HG02623 (cell line): ENCODE measurements around the gene SLC16A5.
"Not testable (repeated sequence)": the region's sequence is repeated elsewhere in the genome, so short reads cannot be mapped to it uniquely, and the experiment has no call there.

Experiments
- ATAC-seq: cut with Tn5 transposase; IDR thresholded peaks from one replicate; pipeline ENCODE4 v1.9.1; 2021; ENCODE audit warnings: moderate library complexity; ENCODE audit not compliant: unreplicated experiment

The SLC16A5 gene

DNA sequence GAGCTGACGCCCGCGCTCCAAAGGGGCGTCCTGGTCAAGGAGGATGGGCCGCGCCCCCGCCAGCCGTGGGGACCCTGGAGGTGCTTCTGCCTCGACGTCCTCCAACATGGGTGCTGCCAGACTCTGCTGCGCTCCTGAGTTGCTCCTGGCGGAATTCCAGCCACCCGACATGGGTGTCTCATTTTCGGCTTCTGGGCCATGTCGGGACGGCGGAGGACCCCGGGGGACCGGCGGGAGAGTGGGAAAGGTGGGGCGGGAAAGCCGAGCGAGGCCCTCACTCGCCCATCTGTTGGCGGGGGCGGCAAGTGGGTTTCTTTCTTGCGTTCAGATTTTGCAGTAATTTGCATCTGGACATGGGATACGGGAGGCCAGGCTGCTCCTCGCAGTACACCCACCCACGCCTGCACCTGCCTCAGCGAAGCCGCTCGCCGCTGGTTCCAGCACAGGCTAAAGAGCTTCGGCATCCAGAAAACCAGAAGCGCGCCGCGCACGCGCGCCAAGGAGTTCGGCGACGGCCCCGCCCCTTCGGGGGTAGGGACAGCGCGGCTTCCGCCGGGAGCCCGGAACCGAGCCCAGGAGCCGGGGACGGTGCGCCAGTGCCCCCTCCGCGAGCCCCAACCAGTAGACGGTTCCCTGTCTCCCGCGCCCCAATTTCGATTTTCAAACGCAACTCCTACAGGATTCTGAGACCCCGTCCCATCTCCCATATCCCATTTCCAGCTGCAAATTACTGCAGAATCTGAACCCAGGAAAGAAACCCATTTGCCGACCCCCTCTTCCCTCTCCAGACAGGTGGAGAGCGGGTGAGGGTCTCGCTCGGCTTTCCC, 21.9 kb downstream of the SLC16A5 start, which contains the start of gene ARMC7:
TSS of gene ARMC7 (plus strand) at position 563 of the 827 bp plus-strand sequence. CDS start 320 bp downstream, outside the sequence.
- ATAC-seq = peak; percentile 65

DNA sequence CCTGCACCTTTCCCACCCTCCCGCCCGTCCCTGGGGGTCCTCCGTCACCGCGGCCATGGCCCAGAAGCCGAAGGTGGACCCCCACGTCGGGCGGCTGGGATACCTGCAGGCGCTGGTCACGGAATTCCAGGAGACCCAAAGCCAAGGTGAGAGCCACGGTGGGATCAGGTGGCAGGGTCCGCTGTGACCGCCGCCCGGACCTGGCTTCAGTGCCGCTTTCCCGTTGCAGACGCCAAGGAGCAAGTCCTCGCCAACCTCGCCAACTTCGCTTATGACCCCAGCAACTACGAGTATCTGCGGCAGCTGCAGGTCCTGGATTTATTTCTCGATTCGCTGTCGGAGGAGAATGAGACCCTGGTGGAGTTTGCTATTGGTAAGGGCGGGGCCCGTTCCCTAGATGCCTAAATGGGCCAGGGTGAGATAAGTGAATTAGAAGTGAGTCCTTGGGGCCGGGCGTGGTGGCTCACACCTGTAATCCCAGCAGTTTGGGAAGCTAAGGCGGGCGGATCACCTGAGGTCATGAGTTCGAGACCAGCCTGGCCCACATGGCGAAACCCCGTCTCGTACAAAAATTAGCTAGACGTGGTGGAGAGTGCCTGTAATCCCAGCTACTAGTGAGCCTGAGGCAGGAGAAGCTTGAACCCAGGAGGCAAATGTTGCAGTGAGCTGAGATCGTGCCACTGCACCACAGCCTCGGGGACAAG, 22.6 kb downstream of the SLC16A5 start:
- ATAC-seq = no peak

DNA sequence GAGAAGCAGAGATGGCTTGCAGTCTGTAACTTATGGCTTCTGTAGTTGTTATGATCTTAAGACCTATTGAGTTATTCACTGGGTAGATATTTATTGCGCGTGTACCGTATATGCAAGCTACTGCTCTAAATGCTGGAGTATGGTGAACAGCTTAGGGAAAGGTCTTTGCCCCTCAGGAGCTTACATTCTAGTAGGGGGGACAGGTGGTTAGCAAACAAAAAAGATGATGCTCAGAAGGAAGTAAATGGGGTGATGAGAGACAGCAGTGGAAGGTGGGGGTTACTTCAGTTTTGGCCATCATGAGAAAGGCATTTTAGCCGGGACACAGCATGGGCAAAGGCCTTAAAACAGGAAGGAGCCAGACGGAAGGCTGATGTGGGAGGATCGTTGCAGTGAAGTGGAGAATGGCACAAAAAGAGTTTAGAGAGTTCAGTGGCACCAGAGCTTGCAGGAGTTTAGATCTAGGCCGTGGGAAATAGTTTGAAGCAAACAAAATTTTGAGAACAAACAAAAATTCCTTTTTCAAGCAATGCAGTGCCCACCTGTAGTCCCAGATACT, 24.1 kb downstream of the SLC16A5 start:
- ATAC-seq = no peak

DNA sequence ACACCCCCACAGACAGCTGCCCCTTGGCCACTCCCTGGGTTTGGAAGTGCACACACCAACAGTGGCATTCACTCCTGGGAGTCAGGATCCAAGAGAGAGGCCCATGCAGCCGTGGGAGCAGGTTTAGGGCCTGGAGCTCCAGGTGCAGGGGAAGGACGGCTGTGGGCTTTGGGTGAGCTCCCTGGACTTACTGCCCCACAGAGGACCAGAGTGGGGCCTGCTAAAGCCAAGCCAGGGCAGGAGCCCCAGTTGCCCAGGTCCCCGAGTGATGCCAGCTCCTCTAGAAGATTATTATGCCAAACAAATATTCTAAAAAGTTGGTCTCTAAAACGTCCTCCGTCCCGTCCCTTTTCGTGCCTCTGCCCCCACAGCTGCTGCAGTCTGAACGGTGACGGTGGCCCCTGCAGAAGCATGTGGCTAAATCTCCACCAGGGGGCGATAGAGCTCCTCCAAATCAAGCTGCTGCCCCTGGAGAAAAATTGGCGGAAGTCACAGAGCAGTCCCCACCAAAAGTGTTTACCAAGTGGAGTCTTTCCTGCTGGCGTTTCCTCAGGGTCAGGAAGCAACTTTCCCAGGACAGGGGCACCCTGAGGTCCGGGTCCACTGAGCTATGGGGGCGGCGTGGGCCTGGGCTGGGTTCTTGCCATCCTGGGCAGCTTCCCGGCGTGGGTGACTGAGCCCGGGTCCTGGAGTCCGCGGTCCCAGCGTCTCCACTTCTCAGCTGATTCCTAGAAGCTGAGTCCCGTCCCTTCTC, 26.2 kb downstream of the SLC16A5 start:
- ATAC-seq = no peak

DNA sequence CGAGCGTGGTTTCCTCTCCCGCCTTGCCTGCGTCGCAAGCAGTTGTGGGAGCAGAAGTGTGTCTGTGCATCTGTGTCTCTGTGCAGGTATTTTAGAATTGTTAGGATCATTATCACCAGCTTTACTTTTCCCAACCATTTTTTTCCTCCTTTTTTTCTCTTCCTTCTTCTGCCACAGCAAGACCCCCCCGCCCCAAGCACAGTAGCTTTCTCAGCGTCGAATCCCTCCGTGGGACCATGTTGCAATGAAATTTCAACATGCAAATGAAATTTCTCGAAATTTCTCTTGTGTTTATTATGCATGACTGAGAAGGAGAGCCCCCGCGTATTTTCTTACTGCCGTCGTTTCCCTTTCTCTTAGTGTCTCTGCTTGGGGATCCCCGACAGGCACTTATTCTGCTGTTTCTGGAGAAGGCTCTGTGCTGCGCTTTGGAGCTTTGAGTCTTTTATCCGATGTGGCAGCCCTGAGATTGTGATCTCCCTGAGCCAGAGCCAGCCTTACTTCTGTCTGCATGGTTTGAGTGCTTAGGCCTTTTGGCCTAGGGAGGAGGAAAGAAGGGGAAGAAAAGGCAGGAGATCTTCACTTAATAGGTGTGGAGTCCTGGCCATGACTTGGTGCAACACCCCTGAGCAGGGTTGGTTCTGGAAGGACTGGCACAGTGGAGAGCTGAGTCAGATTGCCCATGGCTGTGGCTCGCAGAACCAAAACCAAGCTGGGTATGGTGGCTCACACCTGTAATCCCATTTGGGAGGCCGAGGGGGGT, 27.0 kb downstream of the SLC16A5 start:
- no peak for ATAC-seq

DNA sequence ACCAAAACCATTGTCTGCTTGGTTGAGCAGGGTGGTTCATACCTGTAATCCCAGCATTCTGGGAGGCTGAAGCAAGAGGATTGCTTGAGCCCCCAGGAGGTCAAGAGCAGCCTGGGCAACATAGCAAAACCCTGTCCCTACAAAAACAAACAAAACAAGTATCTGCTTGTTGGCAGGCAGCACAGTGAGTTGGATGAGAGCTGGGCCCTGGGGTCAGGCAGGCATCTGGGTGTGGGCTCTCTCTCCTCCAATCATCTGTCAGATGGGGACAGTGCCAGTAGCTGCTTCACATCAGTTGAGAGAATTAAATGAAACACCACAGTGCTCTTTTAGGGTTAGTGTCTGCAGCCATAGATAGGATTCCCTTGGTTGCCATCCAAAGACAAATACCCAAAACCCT, 27.8 kb downstream of the SLC16A5 start:
- ATAC-seq = no peak

DNA sequence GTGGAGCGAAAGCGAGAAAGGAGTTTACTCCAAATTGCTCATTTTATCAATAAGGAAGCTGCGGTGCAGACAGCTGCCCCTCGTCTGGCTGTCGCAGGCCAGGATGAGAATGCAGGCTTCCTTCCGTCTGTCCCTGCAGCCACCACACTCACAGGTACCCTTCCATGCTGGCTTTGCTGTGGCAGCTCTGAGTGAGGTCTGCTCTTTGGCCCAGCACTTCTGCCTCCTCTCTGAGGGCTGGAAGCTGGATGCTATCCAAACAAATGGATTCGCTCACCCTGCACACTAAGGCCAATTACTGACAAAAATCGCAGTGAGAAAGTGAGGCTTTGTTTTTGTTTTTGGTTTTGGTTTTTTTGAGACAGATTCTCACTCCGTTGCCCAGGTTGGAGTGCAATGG, 29.0 kb downstream of the SLC16A5 start:
- no peak for ATAC-seq

DNA sequence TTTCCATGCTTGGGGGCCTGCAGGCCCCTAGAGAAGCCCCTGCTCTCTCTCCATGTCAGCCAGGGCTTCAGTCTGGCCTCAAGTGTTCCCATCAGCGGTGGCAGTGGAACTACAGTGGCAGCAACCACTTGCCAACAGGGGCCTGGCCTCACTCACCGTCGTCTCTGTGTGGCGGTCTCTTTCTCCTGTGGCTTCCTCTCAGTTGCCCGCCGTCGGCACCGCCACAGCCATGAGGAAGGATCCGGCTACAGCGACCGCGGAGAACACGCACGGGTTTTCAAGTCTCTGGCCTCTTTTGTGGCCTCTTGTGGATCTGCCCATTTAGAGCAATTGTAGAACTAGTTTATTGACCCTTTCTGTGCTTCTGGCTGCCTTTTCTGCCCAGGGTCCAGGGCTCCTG, 30.6 kb downstream of the SLC16A5 start:
- ATAC-seq = no peak

DNA sequence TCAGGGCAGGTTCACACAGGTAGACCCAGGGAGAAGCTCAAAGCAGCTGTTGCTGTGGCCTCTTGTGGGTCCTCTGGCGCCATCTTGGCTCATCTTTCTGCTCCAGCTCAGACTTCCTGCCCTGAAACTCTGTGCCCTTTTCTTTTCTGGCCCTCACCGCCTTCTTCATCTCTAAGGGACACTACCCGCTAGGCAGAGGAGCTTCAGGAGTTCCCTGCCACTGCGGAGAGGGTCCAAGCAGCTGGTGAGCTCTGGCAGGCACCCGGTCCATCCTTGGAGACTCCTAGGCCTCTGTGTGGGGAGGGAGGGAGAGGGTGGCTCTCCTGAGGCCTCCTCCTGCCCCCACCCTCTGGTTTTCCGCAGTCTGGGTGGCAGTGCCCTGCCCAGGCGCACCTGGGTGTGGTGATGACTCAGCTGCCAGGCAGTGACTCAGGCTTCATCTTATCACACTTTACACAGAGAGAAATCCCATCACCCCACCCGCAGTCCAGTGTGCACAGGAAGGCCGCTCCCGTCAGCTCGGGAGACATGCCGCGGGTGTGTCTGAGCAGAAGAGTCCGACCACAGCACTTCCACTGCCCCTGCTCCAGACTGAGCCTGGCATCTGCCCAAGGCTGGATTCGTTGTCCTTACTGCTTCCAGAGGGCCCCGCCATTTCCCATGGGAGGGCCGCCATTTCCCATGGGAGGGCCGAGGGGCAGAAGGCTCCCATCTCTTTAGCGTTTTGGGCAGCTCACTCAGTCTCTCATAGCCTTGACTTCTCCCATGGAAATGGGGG, 36.5 kb downstream of the SLC16A5 start:
- no peak for ATAC-seq

DNA sequence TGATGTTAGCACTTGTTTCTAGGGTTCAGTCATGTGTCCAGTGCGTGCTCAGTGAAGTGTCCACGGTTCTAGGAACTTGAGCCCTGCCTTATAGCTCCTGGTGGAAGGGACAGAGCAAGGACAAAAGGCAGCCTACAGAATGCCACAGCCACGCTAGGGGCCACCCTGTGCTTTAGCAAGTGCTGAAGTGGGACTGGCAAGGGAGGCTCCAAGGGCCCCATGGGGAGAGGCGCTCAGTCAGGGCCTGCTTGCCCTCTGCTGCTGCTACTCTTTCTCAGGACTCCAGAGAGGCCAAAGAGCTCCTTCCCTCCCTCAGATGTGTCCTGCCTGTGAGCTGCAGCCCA, 37.0 kb downstream of the SLC16A5 start:
- ATAC-seq = no peak

DNA sequence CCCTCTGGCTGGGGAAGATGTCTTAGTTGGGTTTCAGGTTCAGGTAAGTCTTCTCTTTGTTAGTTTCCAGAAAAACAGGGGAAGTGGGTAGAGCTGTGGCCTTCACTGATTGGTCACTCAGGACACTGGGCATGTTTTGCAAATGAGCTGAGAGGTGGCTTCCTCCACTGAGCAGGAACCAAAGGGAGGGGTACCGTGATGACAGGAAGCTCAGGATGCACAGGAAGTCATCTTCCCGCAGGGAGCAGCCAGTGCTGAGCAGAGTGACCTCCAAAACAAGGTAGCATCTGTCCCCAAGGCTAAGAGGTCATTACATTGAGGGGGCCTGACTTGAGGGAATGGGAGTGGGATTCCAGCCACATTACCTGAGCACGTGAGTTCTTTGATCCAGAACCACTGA, 38.2 kb downstream of the SLC16A5 start:
- no peak for ATAC-seq

DNA sequence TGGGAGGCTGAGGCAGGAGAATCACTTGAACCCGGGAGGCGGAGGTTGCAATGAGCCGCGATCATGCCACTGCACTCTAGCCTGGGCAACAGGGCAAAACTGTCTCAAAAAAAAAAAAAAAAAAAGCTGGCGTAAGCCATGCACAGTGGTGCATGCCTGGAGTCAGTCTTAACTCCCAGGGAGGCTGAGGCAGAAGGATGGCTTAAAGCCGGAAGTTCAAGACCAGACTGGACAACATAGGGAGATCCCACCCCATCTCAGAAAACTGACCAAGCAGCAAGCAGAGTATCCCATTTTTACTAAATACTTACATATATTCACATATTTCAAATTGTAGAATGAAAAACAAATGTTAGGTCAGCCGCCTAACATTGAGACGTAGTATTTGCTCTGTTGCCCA, 39.2 kb downstream of the SLC16A5 start:
- no peak for ATAC-seq

DNA sequence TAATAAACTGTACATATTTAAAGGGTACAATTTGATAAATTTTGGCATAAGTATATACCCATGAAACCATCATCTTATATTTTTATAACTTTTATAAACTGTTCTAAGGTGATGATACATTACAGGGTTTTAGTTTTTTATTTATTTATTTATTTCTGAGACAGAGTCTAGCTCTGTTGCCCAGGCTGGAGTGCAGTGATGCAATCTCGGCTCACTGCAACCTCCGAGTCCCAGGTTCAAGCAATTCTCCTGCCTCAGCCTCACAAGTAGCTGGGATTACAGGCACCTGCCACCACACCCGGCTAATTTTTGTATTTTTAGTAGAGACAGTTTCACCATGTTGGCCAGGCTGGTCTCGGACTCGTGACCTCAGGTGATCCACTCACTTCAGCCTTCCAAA, 40.2 kb downstream of the SLC16A5 start:
- ATAC-seq = not testable (repeated sequence)

DNA sequence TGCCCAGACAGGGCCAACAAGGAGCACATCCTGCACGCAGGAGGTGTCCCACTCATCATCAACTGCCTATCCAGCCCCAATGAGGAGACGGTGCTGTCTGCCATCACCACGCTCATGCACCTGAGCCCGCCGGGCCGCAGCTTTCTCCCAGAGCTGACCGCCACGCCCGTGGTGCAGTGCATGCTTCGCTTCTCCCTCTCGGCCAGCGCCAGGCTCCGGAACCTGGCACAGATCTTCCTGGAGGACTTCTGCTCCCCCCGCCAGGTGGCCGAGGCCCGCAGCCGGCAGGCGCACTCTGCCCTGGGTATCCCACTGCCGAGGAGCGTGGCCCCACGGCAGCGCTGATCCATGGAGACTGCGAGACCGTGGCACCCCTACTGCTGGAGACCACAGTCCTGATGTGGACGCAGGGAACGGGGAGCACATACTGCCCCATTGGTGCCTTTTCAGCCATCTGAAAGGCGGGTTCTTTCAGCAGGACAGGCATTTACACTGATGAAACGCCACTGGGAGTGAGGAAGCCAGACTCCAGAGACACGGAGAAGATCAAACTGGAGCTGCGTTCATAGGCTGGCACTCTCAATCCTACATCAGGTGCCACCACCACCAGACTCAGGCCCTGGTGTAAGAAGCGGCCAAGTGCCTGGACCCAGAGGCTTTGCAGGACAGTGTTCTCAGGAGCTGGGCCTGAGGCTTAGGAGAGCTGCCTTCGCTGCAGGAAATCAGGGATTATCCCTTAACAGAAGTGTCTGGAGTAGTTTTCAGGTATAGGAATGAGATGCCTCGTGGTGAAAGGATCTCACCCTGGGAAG, 41.1 kb downstream of the SLC16A5 start:
- ATAC-seq = no peak

DNA sequence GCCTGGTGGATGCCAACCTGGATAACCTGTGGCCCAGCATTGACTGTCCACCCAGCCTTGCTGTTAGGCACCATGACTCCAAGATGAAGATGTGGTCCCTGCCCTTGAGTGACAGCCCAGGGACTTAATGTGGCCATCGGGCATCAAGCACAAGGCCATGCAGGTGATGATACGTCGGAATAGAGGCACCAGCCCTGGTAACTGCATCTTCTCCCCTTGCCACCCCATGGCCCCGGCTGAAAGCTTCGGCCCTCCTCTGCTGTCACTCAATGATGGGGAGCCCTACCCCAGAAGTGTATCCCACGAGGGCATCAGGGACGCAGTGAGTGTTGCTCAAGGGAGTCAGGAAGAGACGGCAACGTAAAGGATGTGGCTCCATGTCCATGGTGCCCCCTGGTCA, 41.8 kb downstream of the SLC16A5 start:
- ATAC-seq = no peak

DNA sequence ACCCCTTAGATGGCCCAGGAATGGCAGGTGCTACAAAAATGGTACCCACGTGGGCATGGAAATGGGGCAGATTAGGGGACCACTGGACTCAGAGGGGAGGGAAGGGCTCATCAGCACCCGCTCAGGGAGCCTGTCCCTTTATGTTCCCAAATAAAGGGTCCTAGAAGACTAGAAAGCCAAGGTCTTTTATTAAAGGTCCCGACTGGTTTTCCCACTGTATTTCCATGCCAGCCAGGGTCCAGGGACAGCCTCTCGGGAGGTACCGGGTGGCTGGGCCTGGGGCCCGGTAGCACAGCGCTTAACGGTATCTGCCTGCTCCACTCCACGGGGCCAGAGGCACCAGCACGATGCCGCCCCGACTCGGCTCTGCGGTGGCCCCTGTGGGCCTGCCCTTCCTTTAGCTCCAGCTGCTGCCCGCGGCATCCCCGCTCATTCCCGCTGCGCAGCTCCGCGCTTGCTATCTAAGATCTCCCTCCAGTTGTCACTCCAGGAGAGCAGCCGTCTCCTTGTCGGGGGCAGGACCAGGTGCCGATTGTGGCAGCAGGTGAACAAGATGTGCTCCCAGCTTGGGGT, 42.4 kb downstream of the SLC16A5 start:
- no peak for ATAC-seq

DNA sequence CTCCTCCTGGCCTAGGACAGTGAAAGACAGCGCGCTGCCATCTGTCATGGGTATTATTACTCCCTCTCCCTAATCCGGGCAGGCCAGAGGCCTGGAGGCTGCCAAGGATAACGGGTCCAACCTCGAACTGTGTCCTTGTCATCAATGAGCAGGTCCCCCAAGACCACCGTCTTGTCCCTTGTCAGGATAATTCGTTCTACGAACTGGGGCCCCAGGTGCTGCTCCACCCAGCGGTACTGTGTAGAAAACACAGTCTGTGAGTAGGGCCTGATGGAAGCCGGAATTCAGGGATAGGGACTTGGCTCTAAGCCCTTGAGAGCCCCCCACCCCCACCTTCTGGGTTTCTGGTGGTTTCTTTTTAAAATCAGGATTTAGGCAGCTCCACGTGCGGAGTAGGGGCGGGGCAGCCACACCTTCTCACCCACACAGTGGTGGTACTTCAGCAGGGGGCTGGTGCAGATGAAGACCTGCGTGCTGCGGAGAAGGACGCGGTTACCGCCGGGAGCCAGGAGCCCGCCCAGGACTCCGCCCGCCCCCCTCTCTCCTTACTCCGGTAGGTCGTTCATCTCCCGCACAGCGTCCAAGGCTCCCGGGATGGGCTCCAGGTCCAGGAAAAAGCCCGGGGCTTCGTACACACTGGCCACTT, 43.0 kb downstream of the SLC16A5 start:
- no peak for ATAC-seq
